GM18498 (cell line): Measurements from ENCODE around the gene CADM2.

Source experiments
- ATAC-seq: cut with Tn5 transposase; IDR thresholded peaks from one replicate; pipeline ENCODE4 v1.9.1; 2021; ENCODE audit warnings: mild to moderate bottlenecking, moderate library complexity; ENCODE audit not compliant: unreplicated experiment

CADM2 gene

DNA sequence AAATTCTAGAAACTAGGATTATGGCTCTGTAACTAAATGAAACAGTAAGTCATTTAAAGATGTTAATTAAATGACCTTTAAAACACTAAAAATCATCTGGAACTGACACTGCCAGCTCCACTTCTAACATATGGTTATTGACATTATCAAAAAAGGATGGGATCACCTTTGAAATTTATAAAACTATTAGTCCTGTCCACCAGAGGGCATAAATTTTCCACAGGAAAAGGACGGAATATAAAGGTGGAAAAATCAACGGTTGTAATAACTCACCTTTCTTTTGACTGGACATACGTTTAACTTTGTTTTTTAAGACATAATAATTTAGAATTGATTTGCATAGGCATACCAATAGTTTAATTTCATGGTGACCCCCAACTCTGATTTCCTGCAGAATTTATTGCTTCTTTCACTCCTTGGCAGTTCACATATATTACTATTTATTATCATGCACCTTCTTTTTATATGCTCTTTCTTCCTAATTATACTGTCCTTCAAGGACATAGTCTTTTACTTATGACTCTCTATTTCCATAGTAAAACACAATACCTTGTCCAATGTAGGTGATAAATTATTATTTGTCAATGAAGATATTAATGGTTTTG is 345.7 kb downstream of the CADM2 start:
- no peak for ATAC-seq

DNA sequence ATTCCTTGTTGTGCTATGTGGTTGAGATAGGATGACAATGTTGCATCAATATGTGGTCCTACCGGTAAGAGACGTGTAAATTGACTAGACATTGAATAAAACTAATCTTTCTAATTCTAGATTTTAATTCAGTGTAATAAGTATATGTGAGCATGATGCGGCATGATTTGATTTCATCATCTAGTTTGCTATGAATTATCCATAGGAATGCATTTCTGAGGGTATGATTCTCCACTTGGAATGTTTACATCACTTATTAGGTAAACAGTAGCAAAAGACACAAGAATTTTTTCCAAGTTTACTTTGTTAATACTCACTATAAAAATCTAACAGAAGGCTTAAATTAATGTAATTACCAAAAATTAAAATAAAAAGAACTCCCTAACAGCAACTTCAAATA is 353.5 kb downstream of the CADM2 start:
- ATAC-seq, result no peak

DNA sequence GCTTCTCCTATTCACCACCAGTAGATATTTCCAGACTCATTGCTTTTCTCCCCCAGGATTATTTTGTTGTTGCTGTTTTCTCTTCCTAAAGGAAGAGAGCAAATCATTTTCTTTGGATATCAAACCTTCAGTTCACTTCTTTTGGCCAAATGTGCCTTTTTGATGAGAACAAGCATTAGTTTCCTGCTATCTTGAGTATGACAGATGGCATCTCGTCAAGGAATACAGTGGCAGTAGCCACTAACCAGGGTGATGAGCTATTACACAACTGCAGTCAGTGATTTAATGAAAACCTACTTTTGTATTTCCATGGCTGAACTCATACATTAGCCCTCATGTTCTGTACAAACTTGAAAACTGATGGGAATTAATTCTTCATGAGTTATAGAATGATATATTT is 354.6 kb downstream of the CADM2 start:
- no peak for ATAC-seq

DNA sequence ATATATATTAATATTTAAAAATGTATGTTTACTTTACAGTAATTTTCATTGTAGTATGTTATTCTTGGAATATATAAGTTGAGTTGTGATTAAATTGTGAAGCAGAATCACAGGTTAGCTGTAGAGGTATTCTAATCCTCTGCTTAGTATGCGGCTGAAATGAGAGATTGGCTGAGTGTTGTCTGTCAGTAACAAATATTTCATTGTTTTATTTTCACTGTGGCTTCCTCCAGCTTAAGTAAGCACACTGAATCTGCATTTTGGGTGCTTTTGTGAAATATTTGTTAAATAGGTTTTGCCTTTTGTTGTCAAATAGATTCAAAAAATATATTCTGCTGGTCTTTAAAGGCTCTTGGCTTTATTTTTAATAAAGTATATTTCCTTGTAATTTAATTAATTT is 357.5 kb downstream of the CADM2 start:
- ATAC-seq, result no peak

DNA sequence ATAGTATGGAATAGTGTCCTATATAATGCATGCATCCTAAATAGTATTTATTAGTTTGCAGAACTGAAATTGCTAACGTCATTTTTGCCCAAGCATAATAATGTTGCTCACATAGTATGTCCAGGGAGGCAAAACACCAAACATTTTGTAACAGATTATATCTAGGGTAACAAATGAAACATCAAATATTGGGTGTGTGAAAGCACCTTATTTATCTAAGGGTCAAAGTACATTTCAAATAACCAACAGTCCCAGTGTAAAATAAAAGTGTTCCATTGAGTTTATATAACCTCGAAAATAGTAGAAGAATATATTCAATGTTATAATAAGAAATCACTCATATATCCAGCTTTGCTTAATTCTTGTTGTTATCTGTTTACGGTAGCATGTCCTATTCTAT is 363.1 kb downstream of the CADM2 start:
- ATAC-seq, result no peak

DNA sequence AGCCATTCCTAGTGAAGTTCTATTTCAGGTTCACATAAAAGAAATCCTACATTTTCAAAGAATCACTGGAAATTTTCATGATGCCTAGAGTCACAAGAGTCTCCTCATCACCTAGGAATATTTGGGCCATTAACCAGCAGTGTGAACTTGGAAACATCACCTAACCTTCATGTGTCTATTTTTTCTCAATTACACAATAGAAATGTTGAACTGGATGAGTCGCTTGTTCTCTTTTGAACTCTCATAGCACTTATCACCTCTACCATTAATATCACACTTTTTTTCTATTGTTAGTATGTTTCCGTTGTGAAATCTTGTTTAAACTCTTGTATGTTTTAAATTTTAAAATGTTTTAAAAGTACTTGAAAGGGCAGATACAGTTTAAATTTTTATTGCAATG is 371.3 kb downstream of the CADM2 start:
- no peak for ATAC-seq

DNA sequence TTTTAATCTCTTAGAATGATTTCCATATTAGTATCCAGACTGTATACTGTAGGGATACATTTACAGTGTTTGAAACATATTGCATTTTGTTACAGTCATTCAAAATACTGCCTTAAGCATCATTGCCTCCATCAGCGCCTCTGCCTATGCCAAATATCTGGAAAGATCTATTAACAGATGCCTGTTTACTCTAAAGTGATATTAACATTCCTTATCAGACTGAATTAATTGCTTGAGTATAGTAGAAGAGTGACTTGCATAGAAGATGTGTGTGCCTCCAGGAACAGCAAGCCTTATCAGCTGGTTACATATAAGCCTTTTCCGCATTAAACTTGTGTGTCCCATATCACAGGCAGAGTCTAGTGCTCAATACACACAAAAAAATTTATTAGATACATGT is 379.1 kb downstream of the CADM2 start:
- no peak for ATAC-seq

DNA sequence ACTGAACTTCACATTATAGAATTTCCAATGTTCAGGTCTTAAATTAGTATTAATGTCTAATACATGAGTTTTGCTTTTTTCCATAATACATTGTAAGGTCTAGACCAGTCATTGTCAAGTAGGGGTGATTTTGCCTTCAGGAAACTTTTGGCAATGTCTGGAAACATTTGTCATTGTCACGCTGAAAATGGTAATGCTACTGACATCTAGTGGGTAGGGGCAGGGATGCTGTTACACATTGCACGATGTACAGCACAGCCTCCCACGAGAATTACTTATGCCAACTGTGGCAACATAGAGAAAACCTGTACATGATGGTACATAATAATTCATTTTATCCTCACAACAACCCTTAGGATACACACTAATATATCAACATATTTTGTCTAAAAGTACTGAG is 384.1 kb downstream of the CADM2 start:
- ATAC-seq, result no peak

DNA sequence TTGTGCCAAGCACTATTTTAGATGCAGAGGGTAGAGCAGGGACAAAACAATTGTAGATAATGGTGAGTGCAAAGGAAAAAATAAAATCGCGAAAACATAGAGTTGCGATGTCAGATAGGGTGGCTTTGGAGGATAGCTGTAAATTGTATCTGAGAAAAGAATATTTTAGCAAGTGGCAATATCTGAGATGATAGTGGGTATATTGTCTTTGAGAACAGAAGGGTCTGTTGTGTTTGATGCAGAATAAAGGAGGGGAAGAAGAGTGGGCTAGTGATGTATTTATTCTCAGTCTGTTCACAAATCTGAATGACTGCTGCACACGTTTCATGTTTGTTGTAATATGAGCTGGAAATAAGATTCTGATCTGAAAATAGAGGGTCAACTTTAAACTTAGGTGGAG is 396.8 kb downstream of the CADM2 start:
- no peak for ATAC-seq

DNA sequence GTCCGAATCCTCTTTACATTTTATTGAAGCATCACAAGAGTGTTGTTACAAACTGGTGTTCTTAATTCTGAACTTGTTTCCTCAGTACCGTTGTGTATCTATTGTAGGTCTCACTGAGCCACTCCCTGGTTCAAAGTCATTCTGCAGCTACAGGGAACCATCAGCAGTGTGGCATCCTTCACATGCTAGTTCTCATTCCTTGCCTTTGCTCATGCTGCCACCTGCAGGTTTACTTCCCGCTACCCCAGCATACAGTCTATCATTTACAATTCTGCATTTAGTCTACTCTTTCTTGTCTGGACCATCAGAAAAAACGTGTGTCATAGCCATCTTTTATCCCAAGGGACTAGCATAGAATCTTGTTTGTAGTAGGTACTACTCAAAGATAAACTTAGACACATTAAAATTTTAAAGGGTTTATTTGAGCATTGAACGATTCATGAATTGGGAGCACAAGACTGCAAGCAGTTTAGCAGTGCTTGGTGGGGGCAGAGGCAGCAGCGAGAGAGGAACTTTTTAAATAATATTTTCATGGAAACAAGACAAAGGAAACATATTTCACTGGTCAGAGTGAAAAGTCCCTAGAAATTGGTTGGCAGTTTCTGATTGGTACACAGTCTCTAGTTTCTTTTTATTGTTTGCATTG is 402.1 kb downstream of the CADM2 start:
- peak; percentile 94 for ATAC-seq

DNA sequence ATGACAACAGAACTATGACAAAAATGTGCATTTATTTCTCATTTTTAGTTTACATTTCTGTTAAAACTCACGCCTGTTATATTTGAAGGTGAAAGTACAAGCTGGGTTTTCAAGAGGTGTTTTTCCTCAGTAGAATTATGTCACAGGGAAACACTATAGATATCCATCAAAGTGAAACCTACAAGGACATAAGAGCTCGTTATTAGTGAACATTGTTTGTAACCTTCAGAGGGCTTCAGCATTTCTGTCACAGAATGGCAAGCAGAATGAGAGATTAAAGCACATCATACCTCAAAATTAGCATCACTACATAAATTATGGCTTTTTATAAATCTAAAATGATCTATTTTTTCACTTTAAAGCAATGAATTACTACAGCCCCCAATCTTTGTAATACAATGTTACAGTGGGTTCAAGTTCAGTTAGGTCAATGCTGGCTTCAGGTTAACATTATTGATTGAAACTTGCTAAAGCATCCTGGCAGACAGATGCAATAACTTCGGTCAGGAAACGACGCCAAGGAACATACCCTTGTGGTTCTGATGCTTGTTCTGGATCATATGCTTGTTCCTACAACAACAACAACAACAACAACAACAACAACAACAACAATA is 405.6 kb downstream of the CADM2 start:
- ATAC-seq, result no peak

DNA sequence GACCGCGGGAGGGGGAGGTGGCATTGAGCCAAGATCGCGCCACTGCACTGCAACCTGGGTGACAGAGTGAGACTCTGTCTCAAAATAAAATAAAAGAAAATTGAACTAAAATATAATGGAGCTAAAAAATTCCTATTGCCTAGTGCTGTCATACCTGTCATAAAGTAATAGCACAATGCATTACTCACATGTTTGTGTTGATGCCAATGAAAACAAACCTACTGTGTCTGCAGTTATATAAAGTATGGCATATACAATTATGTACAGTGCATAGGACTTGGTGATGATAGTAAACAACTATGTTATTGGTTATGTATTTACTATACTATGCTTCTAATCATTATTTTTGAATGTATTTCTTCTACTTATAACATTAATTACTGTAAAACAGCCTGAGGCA is 411.6 kb downstream of the CADM2 start:
- ATAC-seq, result no peak

DNA sequence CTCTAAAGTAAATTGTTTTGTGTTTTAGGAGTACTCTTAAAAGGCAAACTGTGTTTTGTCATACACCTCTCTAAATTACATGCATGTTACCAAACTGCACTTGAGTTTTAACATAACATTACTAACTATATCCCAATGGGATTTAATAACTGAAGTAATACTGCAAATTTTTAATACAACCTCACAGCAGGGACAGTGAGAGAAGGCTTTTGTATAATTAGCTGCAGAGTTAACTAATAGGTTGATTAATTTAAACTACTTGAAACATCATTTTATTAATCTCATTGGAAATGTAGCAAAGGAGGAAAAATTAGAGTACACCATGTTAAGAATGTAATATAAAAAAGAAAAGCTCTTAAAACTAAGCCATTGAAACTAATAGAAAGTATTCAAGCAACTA is 417.3 kb downstream of the CADM2 start:
- no peak for ATAC-seq

DNA sequence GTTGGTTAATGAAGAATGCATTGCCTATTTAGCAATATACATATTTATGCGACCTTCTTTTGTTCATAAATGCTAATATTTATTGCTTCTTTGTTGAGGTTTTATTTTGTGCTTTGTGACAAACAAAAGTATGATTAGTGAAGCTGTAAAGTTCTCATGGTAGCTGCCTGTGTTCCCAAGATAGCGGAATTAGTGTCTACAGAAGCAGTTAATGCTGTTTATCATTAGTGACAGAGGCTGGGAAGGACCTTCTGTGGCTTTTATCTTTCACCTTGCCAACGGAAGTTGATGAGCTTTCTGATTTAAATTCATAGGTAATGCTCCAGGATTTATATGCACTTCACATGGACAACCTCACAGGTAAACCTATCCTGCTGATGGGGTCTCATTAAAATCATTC is 418.3 kb downstream of the CADM2 start:
- no peak for ATAC-seq

DNA sequence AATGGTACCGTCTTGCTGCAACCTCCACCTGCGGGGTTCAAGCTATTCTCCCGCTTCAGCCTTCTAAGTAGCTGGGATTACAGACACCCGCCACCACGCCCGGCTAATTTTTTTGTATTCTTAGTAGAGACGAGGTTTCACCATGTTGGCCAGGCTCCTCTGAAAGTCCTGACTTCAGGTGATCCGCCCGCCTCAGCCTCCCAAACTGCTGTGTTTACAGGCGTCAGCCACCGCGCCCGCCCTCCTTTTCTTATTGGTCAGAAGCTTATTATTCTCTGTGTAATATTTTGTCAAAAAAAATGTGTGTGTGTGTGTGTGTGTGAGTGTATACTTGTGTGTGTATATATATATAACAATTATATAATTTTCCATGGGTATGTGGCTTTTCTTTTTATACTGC is 425.6 kb downstream of the CADM2 start:
- ATAC-seq, result no peak

DNA sequence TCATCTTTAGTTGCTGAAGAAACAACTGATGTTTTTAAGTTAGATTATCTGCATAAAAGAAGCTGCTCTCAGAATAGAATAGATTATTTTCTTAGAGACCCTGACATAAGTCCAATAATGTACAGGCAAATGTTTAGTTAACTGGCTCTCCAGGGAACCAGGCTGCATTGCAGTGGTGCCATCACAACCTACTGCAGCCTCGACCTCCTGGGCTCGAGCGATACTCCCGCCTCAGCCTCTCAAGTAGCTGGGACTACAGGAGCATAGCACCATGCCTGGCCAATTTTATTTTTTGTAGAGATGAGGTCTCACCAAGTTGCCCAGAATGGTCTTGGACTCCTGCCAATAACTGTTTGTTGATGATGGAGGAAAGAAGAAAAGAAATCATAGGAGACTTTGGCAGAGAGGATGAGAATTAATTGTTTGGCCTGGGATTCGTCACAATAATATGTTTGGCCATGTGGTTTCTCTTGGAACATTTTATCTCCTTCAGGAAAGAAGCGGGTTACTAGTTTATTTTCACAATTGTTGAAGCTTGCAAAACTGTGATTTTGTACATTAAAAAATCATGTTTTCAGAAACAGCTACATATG is 429.2 kb downstream of the CADM2 start:
- no peak for ATAC-seq

DNA sequence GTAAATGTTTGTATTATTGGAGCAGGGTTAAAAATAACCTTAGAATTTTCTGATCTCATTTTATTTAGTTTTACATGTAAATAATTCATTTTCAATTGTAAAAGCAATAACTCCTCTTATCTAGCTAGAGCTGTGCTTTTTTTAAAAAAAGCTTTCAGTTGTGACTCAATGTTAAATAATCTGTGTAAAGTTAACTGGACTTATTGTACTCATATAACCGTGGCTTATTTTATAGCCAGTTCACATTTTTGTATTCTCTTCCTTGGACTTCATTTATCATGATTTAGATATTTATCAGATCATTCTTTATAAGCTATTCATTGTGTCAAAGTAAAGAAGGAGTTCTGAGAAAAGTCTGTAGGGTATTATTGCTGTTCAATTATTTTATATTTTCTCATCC is 435.6 kb downstream of the CADM2 start:
- no peak for ATAC-seq

DNA sequence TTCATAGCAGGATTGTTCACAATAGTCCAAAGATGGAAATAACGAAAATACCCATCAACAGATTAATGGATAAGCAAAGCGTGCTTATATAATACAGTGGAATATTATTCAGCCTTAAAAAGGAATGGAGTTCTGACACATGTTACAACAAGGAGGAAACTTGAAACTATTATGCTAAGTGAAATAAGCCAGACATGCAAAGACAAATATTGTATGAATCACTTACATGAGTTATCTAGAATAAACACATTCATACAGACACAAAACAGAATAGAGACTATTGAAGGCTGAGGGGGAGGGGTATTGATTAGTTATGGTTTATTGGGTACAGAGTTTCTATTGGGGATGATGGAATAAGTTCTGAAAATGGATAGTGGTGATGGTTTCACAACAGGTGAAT is 438.6 kb downstream of the CADM2 start:
- no peak for ATAC-seq

DNA sequence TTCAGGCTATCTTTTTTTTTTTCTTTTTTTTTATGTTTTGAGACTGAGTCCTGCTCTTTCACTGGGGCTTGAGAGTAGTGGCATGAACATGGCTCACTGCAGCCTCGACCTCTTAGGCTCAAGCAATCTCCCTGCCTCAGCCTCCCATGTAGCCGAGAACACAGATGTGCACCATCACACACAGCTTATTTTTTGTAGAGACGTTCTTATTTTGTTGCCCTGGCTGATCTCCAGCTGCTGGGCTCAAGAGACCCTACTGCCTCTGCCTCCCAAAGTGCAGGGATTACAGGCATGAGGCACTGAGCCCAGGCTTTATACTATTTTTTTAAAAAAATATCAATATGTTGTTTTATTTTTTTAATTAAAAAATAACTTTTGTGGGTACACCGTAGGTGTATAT is 467.3 kb downstream of the CADM2 start:
- no peak for ATAC-seq

DNA sequence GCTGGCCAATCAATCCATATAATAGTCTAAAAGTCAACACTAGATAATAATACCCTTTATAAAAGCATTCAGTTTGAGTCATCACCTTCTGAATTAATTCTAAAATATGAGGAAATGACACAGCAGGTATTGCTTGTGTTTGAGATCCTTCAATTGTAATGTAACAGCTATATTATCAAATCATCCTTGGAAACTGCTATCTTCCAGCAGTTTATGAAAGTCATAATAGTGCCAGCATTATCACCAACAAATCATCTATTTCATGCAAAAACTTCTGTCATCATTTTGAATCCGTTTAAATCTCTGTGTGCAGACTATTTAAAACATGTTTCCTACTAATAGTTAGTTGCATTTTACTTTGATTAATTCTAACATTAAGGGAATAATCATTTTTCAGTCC is 468.7 kb downstream of the CADM2 start:
- no peak for ATAC-seq

DNA sequence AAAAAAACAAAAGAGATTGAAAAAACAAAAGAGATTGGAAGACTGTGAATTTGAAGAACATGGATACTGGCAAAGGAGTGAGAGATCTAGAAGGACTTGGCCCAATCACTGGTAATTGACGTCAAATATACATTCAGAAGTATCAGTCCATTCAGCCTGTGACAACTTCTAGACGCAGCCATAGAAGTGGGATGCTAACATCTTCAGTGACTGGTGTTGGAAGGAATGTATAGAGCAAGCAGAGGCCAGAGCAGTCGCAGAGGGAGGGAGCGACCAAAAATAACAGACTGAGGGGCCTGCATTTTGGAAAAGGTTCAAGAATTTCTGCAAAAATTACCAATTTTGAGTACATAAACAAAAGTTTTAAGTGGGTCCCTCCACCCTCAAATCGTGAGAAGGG is 473.3 kb downstream of the CADM2 start:
- no peak for ATAC-seq

DNA sequence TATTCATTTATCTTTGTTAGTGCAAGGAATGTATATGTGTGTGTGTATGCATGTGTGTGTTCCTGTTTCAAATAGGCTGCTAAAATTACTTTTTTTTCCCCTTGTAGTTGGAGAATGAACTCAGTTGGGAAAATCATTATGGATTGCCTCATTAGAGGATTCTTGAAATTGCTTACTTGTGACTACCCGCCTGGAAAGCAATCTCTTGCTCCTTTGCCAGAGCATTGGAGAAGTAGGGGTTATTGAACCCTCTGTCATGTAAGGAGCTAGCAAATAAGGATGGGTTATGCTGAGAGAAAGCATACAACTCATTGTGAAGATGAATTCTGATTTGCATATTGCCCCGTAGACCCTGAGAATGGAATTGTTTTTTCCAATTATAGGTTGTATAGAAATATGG is 474.5 kb downstream of the CADM2 start:
- no peak for ATAC-seq
